SK-N-SH (cell line): ENCODE data around the gene TUBB1. TPM values are rescaled to one million over a fixed set of nuclear protein-coding genes. Genes with fewer than 3 reads are reported as not detected.

Experiments used
- CTCF ChIA-PET: fragments of 300-600, 350-600 bp; formaldehyde crosslinking; extraction: SDS; loops from one replicate; lab custom pipeline; 2021; lab: Yijun Ruan, JAX
- POLR2A ChIA-PET: fragments of 350-600 bp; sonication (Branson Sonifier 250); formaldehyde crosslinking; extraction: SDS; loops from one replicate; lab custom pipeline; 2020; ENCODE audit warnings: antibody characterized with exemption, inconsistent platforms; lab: Yijun Ruan, JAX
- DNase-seq: peaks from one replicate; pipeline ENCODE4 v3.0.0; 2012
- H2AFZ ChIP-seq: fragments of 200-600 bp; sonication (generic); 2 replicates; pipeline ENCODE4 v1.8.1; 2016; ENCODE audit warnings: antibody characterized with exemption, mild to moderate bottlenecking, low read depth
- H3F3A ChIP-seq: fragments of 200-600 bp; sonication (generic); replicated peaks from 2 replicates; pipeline ENCODE3; 2016; ENCODE audit warnings: antibody characterized with exemption, mild to moderate bottlenecking; ENCODE audit not compliant: insufficient read depth
- H3K27ac ChIP-seq, 2 experiments: fragments of 200-500 bp in 1 of 2; fragments of 200-600 bp in 1 of 2; sonication (Bioruptor generic) in 1 of 2; sonication (generic), shearing (Covaris generic) in 1 of 2; 2 replicates each; pipeline versions ENCODE4 v1.5.1 to v1.6.1; 2014 to 2016; ENCODE audit warnings: low read depth in 2 of 2, inconsistent platforms in 1 of 2, low read length in 1 of 2, mild to moderate bottlenecking in 1 of 2, mixed read lengths in 1 of 2
- H3K27me3 ChIP-seq: fragments of 200-600 bp; sonication (generic), shearing (Covaris generic); 2 replicates; pipeline ENCODE4 v1.6.1; 2016; ENCODE audit warnings: mixed run types; ENCODE audit not compliant: insufficient read depth
- H3K36me3 ChIP-seq, 2 experiments: fragments of 200-500 bp in 1 of 2; fragments of 200-600 bp in 1 of 2; sonication (Bioruptor generic) in 1 of 2; sonication (generic) in 1 of 2; replicated peaks in 1 of 2; 2 replicates each; pipeline versions ENCODE3 to v1.5.1; 2014 to 2016; ENCODE audit warnings: low read length in 1 of 2, mild to moderate bottlenecking in 1 of 2; ENCODE audit not compliant: insufficient read depth in 2 of 2, control insufficient read depth in 1 of 2
- H3K4me1 ChIP-seq, 2 experiments: fragments of 200-500 bp in 1 of 2; fragments of 200-600 bp in 1 of 2; sonication (Bioruptor generic) in 1 of 2; sonication (generic), shearing (Covaris generic) in 1 of 2; 2 replicates each; pipeline versions ENCODE4 v1.5.1 to v1.6.1; 2014 to 2016; ENCODE audit warnings: low read depth in 1 of 2, low read length in 1 of 2, mixed run types in 1 of 2; ENCODE audit not compliant: insufficient read depth in 2 of 2, control insufficient read depth in 1 of 2
- H3K4me2 ChIP-seq: fragments of 200-600 bp; sonication (generic), shearing (Covaris generic); 2 replicates; pipeline ENCODE4 v1.6.1; 2017; ENCODE audit warnings: mixed run types
- H3K4me3 ChIP-seq, 2 experiments: fragments of 200-500 bp in 1 of 2; fragments of 200-600 bp in 1 of 2; sonication (Bioruptor generic) in 1 of 2; sonication (generic), shearing (Covaris generic) in 1 of 2; 2 replicates each; pipeline versions ENCODE4 v1.5.1 to v1.8.1; 2014 to 2016; ENCODE audit warnings: low read depth in 2 of 2, inconsistent platforms in 1 of 2, low read length in 1 of 2, mild to moderate bottlenecking in 1 of 2, mixed read lengths in 1 of 2, moderate library complexity in 1 of 2
- H3K79me2 ChIP-seq: fragments of 200-600 bp; sonication (generic); 2 replicates; pipeline ENCODE4 v1.8.1; 2017; ENCODE audit warnings: mild to moderate bottlenecking; ENCODE audit not compliant: insufficient read depth
- H3K9ac ChIP-seq: fragments of 200-600 bp; sonication (generic); 2 replicates; pipeline ENCODE4 v1.6.1; 2017; ENCODE audit warnings: mixed run types
- H3K9me2 ChIP-seq: fragments of 200-600 bp; sonication (generic); 2 replicates; pipeline ENCODE4 v1.6.1; 2017; ENCODE audit warnings: mixed run types
- H3K9me3 ChIP-seq: fragments of 200-600 bp; sonication (generic); 2 replicates; pipeline ENCODE4 v1.6.1; 2017; ENCODE audit warnings: mixed run types, mild to moderate bottlenecking, moderate library complexity
- H4K20me1 ChIP-seq: fragments of 200-600 bp; sonication (generic); 2 replicates; pipeline ENCODE4 v1.6.1; 2017; ENCODE audit warnings: mild to moderate bottlenecking, mixed run types; ENCODE audit not compliant: insufficient read depth
- CHD2 ChIP-seq: fragments of 150-350 bp; IDR thresholded peaks from 2 replicates; pipeline ENCODE4 v1.6.1; 2018; ENCODE audit warnings: low read length; ENCODE audit not compliant: partially characterized antibody
- ELF1 ChIP-seq: IDR thresholded peaks from 2 replicates; pipeline ENCODE4 v1.4.0; 2012
- EZH2phosphoT487 ChIP-seq: fragments of 200-600 bp; sonication (generic); IDR thresholded peaks from 2 replicates; pipeline ENCODE4 v1.6.1; 2017; ENCODE audit warnings: low read depth, mixed run types, mild to moderate bottlenecking, antibody characterized with exemption, moderate library complexity, borderline replicate concordance
- GABPA ChIP-seq: IDR thresholded peaks from 2 replicates; pipeline ENCODE4 v1.4.0; 2012; ENCODE audit warnings: low read depth, mild to moderate bottlenecking
- IRF3 ChIP-seq: fragments of 150-350 bp; IDR thresholded peaks from 2 replicates; pipeline ENCODE4 v1.6.1; 2016; ENCODE audit warnings: mild to moderate bottlenecking, low read depth, low read length
- JUND ChIP-seq: IDR thresholded peaks from 2 replicates; pipeline ENCODE4 v1.4.0; 2012
- MEF2A ChIP-seq: IDR thresholded peaks from 2 replicates; pipeline ENCODE4 v1.4.0; 2012; ENCODE audit warnings: low read depth, borderline replicate concordance
- MXI1 ChIP-seq: IDR thresholded peaks from 2 replicates; pipeline ENCODE4 v1.6.1; 2012; ENCODE audit warnings: mild to moderate bottlenecking, low read depth, low read length, improper control_type of control experiment
- NFIC ChIP-seq: IDR thresholded peaks from 2 replicates; pipeline ENCODE4 v1.4.0; 2012; ENCODE audit warnings: borderline replicate concordance
- PBX3 ChIP-seq: IDR thresholded peaks from 2 replicates; pipeline ENCODE4; 2012
- RCOR1 ChIP-seq: fragments of 150-350 bp; IDR thresholded peaks from 2 replicates; pipeline ENCODE4 v1.6.1; 2017; ENCODE audit warnings: antibody characterized with exemption, low read length
- RXRA ChIP-seq: IDR thresholded peaks from 2 replicates; pipeline ENCODE4 v1.4.0; 2012; ENCODE audit warnings: low read depth, mild to moderate bottlenecking, borderline replicate concordance
- SMC3 ChIP-seq: IDR thresholded peaks from 2 replicates; pipeline ENCODE4 v1.6.1; 2012; ENCODE audit warnings: low read depth, low read length, improper control_type of control experiment
- TCF12 ChIP-seq: IDR thresholded peaks from 2 replicates; pipeline ENCODE4 v1.4.0; 2012
- TEAD4 ChIP-seq: IDR thresholded peaks from 2 replicates; pipeline ENCODE4 v1.4.0; 2012; ENCODE audit warnings: mild to moderate bottlenecking, borderline replicate concordance; ENCODE audit not compliant: insufficient read depth
- ZBTB33 ChIP-seq: IDR thresholded peaks from 2 replicates; pipeline ENCODE4 v1.4.0; 2012; ENCODE audit warnings: low read depth, borderline replicate concordance
- WGBS: methylation state at CpG from one replicate; pipeline ENCODE4 v1.1.6; 2017; ENCODE audit warnings: low lambda C conversion rate; 5-methylcytosine and 5-hydroxymethylcytosine counted together
- polyA plus RNA-seq, 3 experiments: library from polyadenylated mRNA; depleted of rRNA; stranded (reverse); fragments of >200 nt; gene quantifications; 2 replicates each; pipeline ENCODE4 v1.2.3, GENCODE V29; 2012
- TF ChIP-seq, protein P1 (sequence below): fragments of 200-600 bp; sonication (generic); IDR thresholded peaks from 2 replicates; pipeline ENCODE4 v1.6.1; 2017; ENCODE audit warnings: antibody characterized with exemption, mild to moderate bottlenecking, moderate library complexity

The TUBB1 gene
- polyA plus RNA-seq, 1 of the 3 experiments (the other 2 are of a cell fraction) = not detected

DNA sequence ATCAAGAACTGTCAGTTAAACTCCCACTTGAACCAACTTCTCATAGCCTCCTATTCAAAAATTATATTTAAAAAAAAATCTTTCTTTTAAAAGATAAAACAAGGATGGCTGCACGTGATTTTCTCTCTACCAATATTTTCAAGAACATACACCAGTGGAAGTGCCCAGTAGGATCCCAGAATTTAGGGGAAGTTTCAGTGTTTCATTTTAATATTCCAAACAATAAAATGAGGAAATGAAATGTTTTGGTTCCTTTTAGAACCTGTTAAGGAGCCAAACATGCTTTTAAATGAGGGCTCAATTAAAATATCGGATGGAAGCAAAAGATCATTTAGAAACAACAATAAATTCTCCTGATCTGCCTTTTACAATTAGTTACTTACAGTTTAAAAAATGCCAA lies 49.8 kb downstream of the TUBB1 start:
- CTCF ChIA-PET = interaction anchor here (3.3 kb wide), 1 partner anchor 19 kb away, joined by 13 read pairs; no protein-coding TSS in a partner anchor
- POLR2A ChIA-PET = no interaction called here

DNA sequence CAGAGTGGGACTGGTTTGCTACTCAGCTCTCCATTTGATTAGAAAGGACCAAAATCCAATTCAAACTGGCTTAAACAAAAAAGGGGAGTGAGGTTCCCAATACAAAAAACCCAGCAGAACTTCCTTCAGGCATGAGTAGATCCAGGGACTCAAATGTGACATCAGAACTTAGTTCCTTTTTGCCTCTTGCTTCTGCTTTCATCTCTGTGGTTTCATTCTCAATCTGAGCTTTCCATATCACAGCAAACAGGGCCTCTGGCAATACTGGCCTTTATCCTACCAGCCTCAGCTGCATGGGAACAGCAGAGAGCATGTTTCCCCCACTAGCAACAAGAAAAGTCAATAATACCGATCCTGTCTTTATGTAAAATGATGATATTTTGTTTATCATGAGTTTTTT lies 52.0 kb downstream of the TUBB1 start:
- no peaks in the 10 kb centered on the region for H3F3A ChIP-seq
- H3K4me3 ChIP-seq = no peak overlapping the region
- H2AFZ ChIP-seq = no peak overlapping the region
- DNase-seq = no peak
- no peaks in the 10 kb centered on the region for H3K9me2 ChIP-seq
- H3K36me3 ChIP-seq = no peaks in the 10 kb centered on the region
- H3K4me2 ChIP-seq = no peak overlapping the region
- POLR2A ChIA-PET = no interaction called here
- peaks cover 0 to 2% of the 10 kb centered on the region in 2 experiments; a peak in 1 of 4 replicates for H3K4me1 ChIP-seq
- 83% methylated on average over 1 of the region's 1 CpG for WGBS
- H3K9ac ChIP-seq = no peak overlapping the region
- H4K20me1 ChIP-seq = no peaks in the 10 kb centered on the region
- no peaks in the 10 kb centered on the region for H3K9me3 ChIP-seq
- no peak overlapping the region for H3K27ac ChIP-seq
- H3K79me2 ChIP-seq = no peaks in the 10 kb centered on the region
- CTCF ChIA-PET = interaction anchor here (0.5 to 1.2 kb wide), 3 partner anchors 8 to 331 kb away, joined by 3 to 4 read pairs (median 4); no protein-coding TSS in a partner anchor
- TF ChIP-seq ELF1 = no peak
- TF ChIP-seq EZH2phosphoT487 = no peak
- TF ChIP-seq RXRA = no peak
- TF ChIP-seq MXI1 = no peak
- no peak for TF ChIP-seq JUND
- no peak for TF ChIP-seq SMC3
- no peak for TF ChIP-seq TCF12
- no peak for TF ChIP-seq PBX3
- no peak for TF ChIP-seq ZBTB33
- no peaks in the 10 kb centered on the region for H3K27me3 ChIP-seq

More for the DNA sequence above, 49.8 kb downstream of the TUBB1 start:
- no peak overlapping the region for H3K4me3 ChIP-seq
- no peaks in the 10 kb centered on the region for H3K79me2 ChIP-seq
- no peaks in the 10 kb centered on the region for H3K9me3 ChIP-seq
- H3K4me2 ChIP-seq = no peak overlapping the region
- H3K27ac ChIP-seq = no peak overlapping the region
- WGBS = 51% methylated on average over 2 of the region's 2 CpGs
- H3K36me3 ChIP-seq = no peaks in the 10 kb centered on the region
- no peaks in the 10 kb centered on the region for H4K20me1 ChIP-seq
- no peak overlapping the region for H2AFZ ChIP-seq
- no peak overlapping the region for H3K9ac ChIP-seq
- H3K27me3 ChIP-seq = no peaks in the 10 kb centered on the region
- no peak for DNase-seq
- no peak for TF ChIP-seq TEAD4
- TF ChIP-seq CHD2 = no peak
- TF ChIP-seq RCOR1 = no peak
- TF ChIP-seq IRF3 = no peak
- no peak for TF ChIP-seq MEF2A
- TF ChIP-seq, protein P1, sequence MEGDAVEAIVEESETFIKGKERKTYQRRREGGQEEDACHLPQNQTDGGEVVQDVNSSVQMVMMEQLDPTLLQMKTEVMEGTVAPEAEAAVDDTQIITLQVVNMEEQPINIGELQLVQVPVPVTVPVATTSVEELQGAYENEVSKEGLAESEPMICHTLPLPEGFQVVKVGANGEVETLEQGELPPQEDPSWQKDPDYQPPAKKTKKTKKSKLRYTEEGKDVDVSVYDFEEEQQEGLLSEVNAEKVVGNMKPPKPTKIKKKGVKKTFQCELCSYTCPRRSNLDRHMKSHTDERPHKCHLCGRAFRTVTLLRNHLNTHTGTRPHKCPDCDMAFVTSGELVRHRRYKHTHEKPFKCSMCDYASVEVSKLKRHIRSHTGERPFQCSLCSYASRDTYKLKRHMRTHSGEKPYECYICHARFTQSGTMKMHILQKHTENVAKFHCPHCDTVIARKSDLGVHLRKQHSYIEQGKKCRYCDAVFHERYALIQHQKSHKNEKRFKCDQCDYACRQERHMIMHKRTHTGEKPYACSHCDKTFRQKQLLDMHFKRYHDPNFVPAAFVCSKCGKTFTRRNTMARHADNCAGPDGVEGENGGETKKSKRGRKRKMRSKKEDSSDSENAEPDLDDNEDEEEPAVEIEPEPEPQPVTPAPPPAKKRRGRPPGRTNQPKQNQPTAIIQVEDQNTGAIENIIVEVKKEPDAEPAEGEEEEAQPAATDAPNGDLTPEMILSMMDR = no peak
- no peak for TF ChIP-seq NFIC
- no peak for TF ChIP-seq GABPA
- no peaks in the 10 kb centered on the region for H3K9me2 ChIP-seq
- peaks cover 6 to 7% of the 10 kb centered on the region in 2 experiments; a peak in 3 of 4 replicates for H3K4me1 ChIP-seq
- no peaks in the 10 kb centered on the region for H3F3A ChIP-seq
